ENCODE measurements around the gene NIPAL3.

The NIPAL3 gene

GRCh38 chr1:24477309-24477708, 61.7 kb downstream of the NIPAL3 start:
- Histone ChIP-seq H3K4me2 (ENCODE audit: low read length) (no peak overlapping the region), H3K9me3 (ENCODE audit: control insufficient read depth, low read length) (no peaks in the 10 kb centered on the region), H3K9ac (no peak overlapping the region), H2AFZ (no peak overlapping the region), H3K27ac (no peak overlapping the region), H3K36me3 (ENCODE audit: control insufficient read depth, insufficient read depth, low read length) (no peaks in the 10 kb centered on the region), H3K79me2 (no peaks in the 10 kb centered on the region), H3K4me3 (ENCODE audit: low read depth, low read length) (no peak overlapping the region), H3K27me3 (ENCODE audit: control insufficient read depth, insufficient read depth, low read length) (no peaks in the 10 kb centered on the region), H3K4me1 (no peaks in the 10 kb centered on the region)
- no peak for TF ChIP-seq CTCF (IDR thresholded peaks at IDR 0.05)

GRCh38 chr1:24481101-24481500, 65.5 kb downstream of the NIPAL3 start:
- Histone ChIP-seq H3K27ac (no peak overlapping the region), H3K9ac (no peak overlapping the region), H3K4me1 (no peaks in the 10 kb centered on the region), H3K36me3 (ENCODE audit: control insufficient read depth, insufficient read depth, low read length) (no peaks in the 10 kb centered on the region), H3K79me2 (no peaks in the 10 kb centered on the region), H3K9me3 (ENCODE audit: control insufficient read depth, low read length) (no peaks in the 10 kb centered on the region), H3K27me3 (ENCODE audit: control insufficient read depth, insufficient read depth, low read length) (no peaks in the 10 kb centered on the region), H3K4me3 (ENCODE audit: low read depth, low read length) (no peak overlapping the region), H2AFZ (no peak overlapping the region), H3K4me2 (ENCODE audit: low read length) (no peak overlapping the region)
- TF ChIP-seq CTCF (IDR thresholded peaks at IDR 0.05) = no peak

DNA sequence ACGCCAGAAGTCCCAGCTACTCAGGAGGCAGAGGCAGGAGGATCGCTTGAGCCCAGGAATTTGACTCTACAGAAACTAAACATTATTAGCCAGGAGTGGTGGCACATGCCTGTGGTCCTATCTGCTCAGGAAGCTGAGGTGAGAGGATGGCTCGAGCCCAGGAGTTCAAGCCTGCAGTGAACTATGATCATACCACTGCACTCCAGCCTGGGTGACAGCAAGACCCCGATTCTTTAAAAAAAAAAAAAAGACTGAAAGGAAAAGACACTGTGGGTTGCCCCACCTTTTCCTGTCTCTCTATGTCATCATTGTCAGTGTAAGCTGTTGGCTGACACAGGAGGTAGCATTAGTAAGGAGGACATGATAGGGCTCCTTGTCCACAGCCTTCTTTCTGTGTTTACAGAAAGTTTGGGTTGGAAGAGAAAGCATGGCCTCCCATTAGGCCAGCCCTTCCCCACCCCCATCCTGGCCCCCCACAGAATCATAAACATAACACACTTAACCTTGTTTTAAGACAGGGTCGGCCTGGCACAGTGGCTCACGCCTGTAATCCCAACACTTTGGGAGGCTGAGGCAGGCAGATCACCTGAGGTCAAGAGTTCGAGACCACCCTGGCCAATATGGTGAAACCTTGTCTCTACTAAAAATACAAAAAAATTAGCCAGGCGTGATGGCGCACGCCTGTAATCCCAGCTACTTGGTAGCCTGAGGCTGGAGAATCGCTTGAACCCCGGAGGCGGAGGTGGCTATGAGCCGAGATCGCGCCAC, 66.4 kb downstream of the NIPAL3 start:
- Histone ChIP-seq H3K27me3 (ENCODE audit: control insufficient read depth, insufficient read depth, low read length) (no peaks in the 10 kb centered on the region), H3K9ac (no peak overlapping the region), H3K36me3 (ENCODE audit: control insufficient read depth, insufficient read depth, low read length) (no peaks in the 10 kb centered on the region), H2AFZ (no peak overlapping the region), H3K4me2 (ENCODE audit: low read length) (no peak overlapping the region), H3K4me1 (no peaks in the 10 kb centered on the region), H3K4me3 (ENCODE audit: low read depth, low read length) (no peak overlapping the region), H3K79me2 (no peaks in the 10 kb centered on the region), H3K27ac (no peak overlapping the region), H3K9me3 (ENCODE audit: control insufficient read depth, low read length) (no peaks in the 10 kb centered on the region)
- TF ChIP-seq CTCF (IDR thresholded peaks at IDR 0.05) = no peak

DNA sequence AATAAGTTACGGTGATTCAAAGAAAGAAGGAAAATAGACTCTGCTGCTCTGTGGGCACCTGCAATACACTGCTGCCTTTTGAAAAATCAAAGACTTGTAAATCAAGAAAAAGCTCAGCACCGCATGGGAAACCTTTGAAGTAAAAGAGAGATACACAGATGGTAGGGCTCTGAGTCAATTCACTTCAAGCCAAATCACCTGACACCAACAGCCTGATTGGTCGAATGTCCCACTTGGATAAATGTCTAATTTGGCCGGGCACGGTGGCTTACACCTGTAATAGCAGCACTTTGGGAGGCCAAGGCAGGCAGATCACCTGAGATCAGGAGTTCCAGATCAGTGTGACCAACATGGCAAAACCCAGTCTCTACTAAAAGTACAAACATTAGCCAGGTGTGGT, 67.8 kb downstream of the NIPAL3 start:
- Histone ChIP-seq H2AFZ (no peak overlapping the region), H3K27ac (no peak overlapping the region), H3K4me2 (ENCODE audit: low read length) (no peak overlapping the region), H3K9ac (no peak overlapping the region), H3K9me3 (ENCODE audit: control insufficient read depth, low read length) (no peaks in the 10 kb centered on the region), H3K27me3 (ENCODE audit: control insufficient read depth, insufficient read depth, low read length) (no peaks in the 10 kb centered on the region), H3K79me2 (no peaks in the 10 kb centered on the region), H3K4me3 (ENCODE audit: low read depth, low read length) (no peak overlapping the region), H3K4me1 (no peaks in the 10 kb centered on the region), H3K36me3 (ENCODE audit: control insufficient read depth, insufficient read depth, low read length) (no peaks in the 10 kb centered on the region)
- TF ChIP-seq CTCF (IDR thresholded peaks at IDR 0.05) = no peak

GRCh38 chr1:24484199-24484598, 68.6 kb downstream of the NIPAL3 start:
- no peak overlapping the region for H3K4me2 ChIP-seq (ENCODE audit: low read length)
- no peaks in the 10 kb centered on the region for H3K27me3 ChIP-seq (ENCODE audit: control insufficient read depth, insufficient read depth, low read length)
- no peak for TF ChIP-seq CTCF (IDR thresholded peaks at IDR 0.05)
- H3K27ac ChIP-seq = no peak overlapping the region
- no peaks in the 10 kb centered on the region for H3K36me3 ChIP-seq (ENCODE audit: control insufficient read depth, insufficient read depth, low read length)
- no peaks in the 10 kb centered on the region for H3K79me2 ChIP-seq
- H3K4me1 ChIP-seq = no peaks in the 10 kb centered on the region
- no peaks in the 10 kb centered on the region for H3K9me3 ChIP-seq (ENCODE audit: control insufficient read depth, low read length)
- H2AFZ ChIP-seq = no peak overlapping the region
- no peak overlapping the region for H3K4me3 ChIP-seq (ENCODE audit: low read depth, low read length)
- no peak overlapping the region for H3K9ac ChIP-seq

All from parathyroid adenoma (tissue), 2 donors.